Panc1 (cell line): ENCODE data around the gene ECHDC1.

Experiments used
- CTCF ChIP-seq: fragments of 450-650 bp; IDR thresholded peaks from 2 replicates; pipeline ENCODE4 v1.5.1; 2017; ENCODE audit warnings: mild to moderate bottlenecking
- REST ChIP-seq, 2 experiments: IDR thresholded peaks; 2 replicates each; pipeline ENCODE4 v1.6.1; 2011 to 2012; ENCODE audit warnings: low read depth in 2 of 2, control low read depth in 1 of 2, low read length in 1 of 2, mild to moderate bottlenecking in 1 of 2, moderate library complexity in 1 of 2; ENCODE audit not compliant: insufficient read depth in 1 of 2
- SIN3A ChIP-seq: IDR thresholded peaks from 2 replicates; pipeline ENCODE4 v1.6.1; 2012; ENCODE audit warnings: low read depth, mild to moderate bottlenecking, low read length, moderate library complexity, borderline replicate concordance; ENCODE audit not compliant: insufficient read depth
- TCF7L2 ChIP-seq: IDR thresholded peaks from 2 replicates; pipeline ENCODE4 v1.6.1; 2011; ENCODE audit warnings: mild to moderate bottlenecking, low read depth, low read length, inconsistent platforms

- TF ChIP-seq CTCF (no peak), SIN3A (no peak), REST (IDR thresholded peaks at IDR 0.05; ENCODE audit: insufficient read depth in 1 of 2, low read depth in 2 of 2, low read length in 1 of 2) (no peak), TCF7L2 (no peak)
Measured at GRCh38 chr6:127392301-127392700, 48.9 kb upstream of the ECHDC1 start.
